Upper lobe of left lung (tissue), 6 donors: ENCODE data around the gene SLC44A4. TPM values are rescaled to one million over a fixed set of nuclear protein-coding genes. Genes with fewer than 3 reads are reported as not detected.
"Not testable (repeated sequence)": the region's sequence is repeated elsewhere in the genome, so short reads cannot be mapped to it uniquely, and the experiment has no call there.

Experiments used
- ATAC-seq, 2 donors: fragments of 200-7000 bp; cut with Tn5 transposase; one replicate each; pipeline ENCODE4 v1.9.1; 2022; ENCODE audit warnings: mild to moderate bottlenecking in 2 of 2, moderate library complexity in 2 of 2; ENCODE audit not compliant: low FRiP score in 2 of 2
- DNase-seq, 2 donors: peaks; one replicate each; pipeline ENCODE4 v3.0.0-alpha.2; 2019 to 2020
- H3K27ac ChIP-seq, 4 donors: fragments of 200-600 bp; sonication (generic); one replicate each; pipeline ENCODE4 v1.5.1; 2016 to 2019
- H3K27me3 ChIP-seq, 4 donors: fragments of 200-600 bp; sonication (generic); one replicate each; pipeline ENCODE4 v1.5.1; 2017 to 2019
- H3K36me3 ChIP-seq, 4 donors: fragments of 200-600 bp; sonication (generic); one replicate each; pipeline ENCODE4 v1.5.1; 2016 to 2019
- H3K4me1 ChIP-seq, 4 donors: fragments of 200-600 bp; sonication (generic); one replicate each; pipeline ENCODE4 v1.5.1; 2018 to 2019
- H3K4me3 ChIP-seq, 4 donors: fragments of 200-600 bp; sonication (generic); one replicate each; pipeline ENCODE4 v1.5.1; 2017 to 2019; ENCODE audit warnings: mild to moderate bottlenecking in 2 of 4, moderate library complexity in 1 of 4
- H3K9me3 ChIP-seq, 4 donors: fragments of 200-600 bp; sonication (generic); one replicate each; pipeline ENCODE4 v1.5.1; 2018 to 2019
- EP300 ChIP-seq, 4 donors: sonication (generic); formaldehyde crosslinking; IDR thresholded peaks; one replicate each; pipeline ENCODE4 v1.5.1; 2017; ENCODE audit warnings: antibody characterized with exemption in 4 of 4, control low read depth in 2 of 4
- POLR2A ChIP-seq, 4 donors: fragments of 450-650 bp; IDR thresholded peaks; one replicate each; pipeline ENCODE4 v1.5.1; 2016 to 2017; ENCODE audit warnings: antibody characterized with exemption in 4 of 4, mild to moderate bottlenecking in 2 of 4
- POLR2AphosphoS5 ChIP-seq, 2 donors: sonication (generic); formaldehyde crosslinking; IDR thresholded peaks; one replicate each; pipeline ENCODE4 v1.5.1; 2017; ENCODE audit warnings: antibody characterized with exemption in 2 of 2
- WGBS, 2 donors: methylation state at CpG; one replicate each; pipeline ENCODE4 v1.1.5; 2017 to 2018; 5-methylcytosine and 5-hydroxymethylcytosine counted together
- total RNA-seq, 6 donors: library from RNA; depleted of rRNA in 4 of 6; stranded (reverse); fragments of >200 nt in 4 of 6; gene quantifications; one replicate each; pipeline versions ENCODE4 v1.1.0 to v1.2.1, GENCODE V29; 2016 to 2021
- TF ChIP-seq, protein P1 (sequence below), 6 experiments: fragments of 450-650 bp in 4 of 6; fragments of 200-600 bp in 2 of 6; sonication (generic) in 2 of 6; IDR thresholded peaks; one replicate each; pipeline ENCODE4 v1.5.1; 2016 to 2019; ENCODE audit warnings: antibody characterized with exemption in 6 of 6
- donor health status: DM: no; HTN: no; CAD: no; lungs with moderate emphysema.
- donor health status: DM: no; HTN: yes; CAD: no; lungs with severe emphysema.

Gene SLC44A4
- total RNA-seq, 6 donors from 2014 or later = 19.1 to 84.2 (median 42.0) TPM

DNA sequence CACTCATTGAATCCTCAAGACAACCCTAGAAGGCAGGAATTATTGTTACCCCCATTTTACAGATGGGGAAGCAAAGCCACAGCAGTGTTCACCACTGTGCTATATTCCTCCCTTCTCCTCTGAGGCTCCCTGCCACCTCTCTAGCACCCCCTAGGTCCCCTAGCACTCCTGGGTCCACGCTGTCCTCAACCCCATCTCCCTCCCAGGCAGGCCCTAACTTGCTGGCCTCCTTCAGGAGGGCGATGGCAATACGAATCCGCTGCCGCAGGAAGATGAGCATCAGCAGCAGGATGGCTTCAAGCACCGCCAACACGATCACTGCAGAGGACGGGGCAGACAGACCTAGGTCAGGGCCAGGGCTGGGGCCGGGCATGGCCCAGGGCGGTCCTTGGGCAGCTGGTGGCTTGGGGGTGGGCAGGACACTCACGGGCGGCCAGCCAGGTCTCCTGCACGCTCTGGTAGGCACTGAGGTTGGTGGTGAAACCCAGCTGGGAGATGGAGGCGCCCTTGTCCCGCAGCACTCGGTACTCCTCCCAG lies 8.3 kb downstream of the SLC44A4 start:
- Histone ChIP-seq H3K36me3 (no peaks in the 10 kb centered on the region), H3K27me3 (no peaks in the 10 kb centered on the region), H3K4me1 (no peaks in the 10 kb centered on the region), H3K4me3 (no peak overlapping the region), H3K9me3 (no peaks in the 10 kb centered on the region), H3K27ac (no peak overlapping the region)
- TF ChIP-seq EP300 (IDR thresholded peaks at IDR 0.05) (no peak), POLR2A (IDR thresholded peaks at IDR 0.05) (no peak), POLR2AphosphoS5 (IDR thresholded peaks at IDR 0.05) (no peak)
- TF ChIP-seq, protein P1, sequence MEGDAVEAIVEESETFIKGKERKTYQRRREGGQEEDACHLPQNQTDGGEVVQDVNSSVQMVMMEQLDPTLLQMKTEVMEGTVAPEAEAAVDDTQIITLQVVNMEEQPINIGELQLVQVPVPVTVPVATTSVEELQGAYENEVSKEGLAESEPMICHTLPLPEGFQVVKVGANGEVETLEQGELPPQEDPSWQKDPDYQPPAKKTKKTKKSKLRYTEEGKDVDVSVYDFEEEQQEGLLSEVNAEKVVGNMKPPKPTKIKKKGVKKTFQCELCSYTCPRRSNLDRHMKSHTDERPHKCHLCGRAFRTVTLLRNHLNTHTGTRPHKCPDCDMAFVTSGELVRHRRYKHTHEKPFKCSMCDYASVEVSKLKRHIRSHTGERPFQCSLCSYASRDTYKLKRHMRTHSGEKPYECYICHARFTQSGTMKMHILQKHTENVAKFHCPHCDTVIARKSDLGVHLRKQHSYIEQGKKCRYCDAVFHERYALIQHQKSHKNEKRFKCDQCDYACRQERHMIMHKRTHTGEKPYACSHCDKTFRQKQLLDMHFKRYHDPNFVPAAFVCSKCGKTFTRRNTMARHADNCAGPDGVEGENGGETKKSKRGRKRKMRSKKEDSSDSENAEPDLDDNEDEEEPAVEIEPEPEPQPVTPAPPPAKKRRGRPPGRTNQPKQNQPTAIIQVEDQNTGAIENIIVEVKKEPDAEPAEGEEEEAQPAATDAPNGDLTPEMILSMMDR (IDR thresholded peaks at IDR 0.05) = no peak
- no peak for DNase-seq
- WGBS, 2 donors = 78 to 85% methylated on average over 8 to 16 of the region's 16 CpGs
- ATAC-seq = peak; percentile 9 to 18

DNA sequence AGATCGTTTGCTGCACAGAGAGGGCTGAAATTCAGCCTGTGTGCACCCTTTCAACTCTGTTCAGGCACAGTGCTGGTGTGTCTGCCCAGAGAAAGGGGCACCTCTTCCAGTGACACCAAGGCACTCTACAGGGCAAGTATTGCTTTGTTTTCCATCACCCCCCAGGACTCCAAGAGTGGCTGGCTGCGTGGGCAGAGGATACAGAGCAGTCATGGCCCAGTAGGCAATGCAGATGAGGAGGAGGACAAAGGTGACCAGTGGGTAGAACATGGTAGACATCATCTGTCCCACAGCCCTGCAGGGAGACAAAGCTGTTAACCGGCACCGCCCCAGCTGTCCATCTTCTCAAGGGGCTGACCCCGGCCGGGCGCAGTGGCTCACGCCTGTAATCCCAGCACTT lies 9.5 kb downstream of the SLC44A4 start:
- Histone ChIP-seq H3K4me1 (peaks cover 0 to 6% (median 3%) of the 10 kb centered on the region in 4 donors), H3K27me3 (no peaks in the 10 kb centered on the region), H3K36me3 (no peaks in the 10 kb centered on the region), H3K27ac (no peak overlapping the region), H3K4me3 (no peak overlapping the region), H3K9me3 (no peaks in the 10 kb centered on the region)
- DNase-seq (no peak), ATAC-seq (no peak)
- WGBS, 2 donors = 77 to 91% methylated on average over 7 to 8 of the region's 8 CpGs
- TF ChIP-seq EP300 (IDR thresholded peaks at IDR 0.05) = no peak
- TF ChIP-seq, protein P1 (IDR thresholded peaks at IDR 0.05) = no peak
- TF ChIP-seq POLR2AphosphoS5 (IDR thresholded peaks at IDR 0.05) = no peak
- no peak for TF ChIP-seq POLR2A (IDR thresholded peaks at IDR 0.05)

DNA sequence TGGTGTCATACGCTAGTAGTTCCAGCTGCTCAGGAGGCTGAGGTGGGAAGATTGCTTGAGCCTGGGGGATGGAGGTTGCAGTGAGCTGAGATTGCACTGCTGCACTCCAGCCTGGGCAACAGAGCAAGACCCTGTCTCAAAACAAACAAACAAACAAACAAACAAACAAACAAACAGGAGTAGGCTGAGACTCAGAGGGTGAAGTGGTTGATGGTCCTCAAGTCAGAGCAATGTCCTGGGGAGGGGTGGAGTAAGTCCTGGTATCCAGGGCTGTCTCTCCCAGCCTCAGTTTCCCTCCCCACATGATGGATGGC lies 10.2 kb downstream of the SLC44A4 start:
- H3K4me3 ChIP-seq, H3K9me3 ChIP-seq, H3K27ac ChIP-seq, H3K36me3 ChIP-seq, H3K27me3 ChIP-seq, ATAC-seq, DNase-seq: not testable (repeated sequence)
- WGBS, 2 donors = 86 to 100% methylated on average over 1 of the region's 1 CpG
- peaks cover 1 to 13% (median 9%) of the 10 kb centered on the region in 4 donors for H3K4me1 ChIP-seq

DNA sequence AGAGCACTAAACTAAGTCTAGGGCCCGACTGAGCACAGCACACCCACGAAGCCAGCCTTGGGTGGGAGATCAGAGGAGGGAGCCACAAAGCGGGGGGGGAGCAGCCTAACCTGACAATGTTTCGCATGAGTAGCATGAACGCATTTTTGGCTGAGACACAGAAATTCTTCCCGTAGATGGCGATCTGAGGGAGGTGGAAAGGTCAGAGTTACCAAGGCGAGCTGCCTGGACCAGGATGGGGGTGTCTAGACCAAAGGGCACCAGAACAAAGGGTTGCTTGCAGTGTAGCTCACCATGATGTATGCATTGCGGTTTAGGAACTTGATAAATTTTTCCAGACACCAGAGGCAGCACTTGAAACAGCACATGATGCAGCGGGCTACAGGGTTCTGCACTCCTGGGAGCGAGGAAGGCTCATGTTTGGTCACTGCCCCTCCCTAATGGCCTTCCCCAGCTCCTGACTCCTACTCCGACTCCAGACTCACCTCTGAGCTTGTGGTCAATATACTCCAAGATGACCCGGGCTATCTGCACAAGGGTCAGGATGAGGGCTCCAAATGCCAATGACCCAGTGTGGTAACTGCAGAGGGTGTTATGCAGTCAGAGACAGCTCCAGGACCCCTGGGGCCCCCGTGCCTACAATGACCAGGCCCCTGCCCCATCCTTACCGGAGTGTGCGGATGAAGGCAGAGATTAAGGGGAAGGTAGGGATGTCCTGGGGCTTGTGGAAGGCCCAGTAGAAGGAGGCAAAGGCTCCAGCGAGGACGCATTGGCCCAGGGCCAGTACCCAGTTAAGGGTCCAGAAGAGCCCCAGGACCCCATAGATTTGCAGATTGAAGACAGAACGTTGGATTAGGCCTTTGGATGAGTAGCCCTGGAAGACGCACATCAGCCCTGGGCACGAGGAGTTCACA lies 13.3 kb downstream of the SLC44A4 start:
- H3K27ac ChIP-seq = no peak overlapping the region
- H3K4me1 ChIP-seq = peaks cover 16 to 38% (median 24%) of the 10 kb centered on the region in 4 donors
- 86% methylated on average over 20 to 21 of the region's 21 CpGs for WGBS, 2 donors
- DNase-seq (no peak), ATAC-seq (no peak)
- H3K4me3 ChIP-seq = no peak overlapping the region
- H3K36me3 ChIP-seq = peaks cover 0 to 7% (median 3%) of the 10 kb centered on the region in 4 donors
- H3K9me3 ChIP-seq = no peaks in the 10 kb centered on the region
- TF ChIP-seq POLR2A (IDR thresholded peaks at IDR 0.05) (no peak), EP300 (IDR thresholded peaks at IDR 0.05) (no peak), POLR2AphosphoS5 (IDR thresholded peaks at IDR 0.05) (no peak)
- TF ChIP-seq, protein P1 (IDR thresholded peaks at IDR 0.05) = no peak
- H3K27me3 ChIP-seq = no peaks in the 10 kb centered on the region

DNA sequence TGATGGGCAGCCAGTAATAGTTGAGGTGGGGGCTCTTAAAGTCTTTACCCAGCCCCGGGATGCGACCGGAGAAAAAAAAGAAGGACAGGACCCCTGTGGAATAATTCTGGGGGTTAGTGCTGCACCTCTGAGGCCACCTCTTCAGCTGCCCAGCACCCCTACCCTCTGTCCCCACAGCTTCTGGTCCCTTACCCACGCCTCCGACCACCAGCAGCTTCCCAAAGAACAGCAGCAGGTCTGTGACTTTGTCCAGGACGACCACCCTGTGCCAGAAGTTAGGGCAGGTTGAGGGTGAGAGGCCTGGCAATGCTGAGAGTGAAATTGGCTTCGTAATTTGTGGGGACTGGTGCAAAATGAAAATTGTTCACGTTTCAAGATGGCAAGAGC lies 14.0 kb downstream of the SLC44A4 start:
- DNase-seq = no peak
- Histone ChIP-seq H3K27ac (no peak overlapping the region), H3K9me3 (no peaks in the 10 kb centered on the region), H3K27me3 (no peaks in the 10 kb centered on the region), H3K4me1 (peaks cover 16 to 38% (median 24%) of the 10 kb centered on the region in 4 donors), H3K4me3 (no peak overlapping the region), H3K36me3 (peaks cover 0 to 14% (median 9%) of the 10 kb centered on the region in 4 donors)
- TF ChIP-seq, protein P1 (IDR thresholded peaks at IDR 0.05) = no peak
- TF ChIP-seq EP300 (IDR thresholded peaks at IDR 0.05) (no peak), POLR2AphosphoS5 (IDR thresholded peaks at IDR 0.05) (no peak), POLR2A (IDR thresholded peaks at IDR 0.05) (no peak)
- WGBS, 2 donors = 82 to 90% methylated on average over 8 of the region's 8 CpGs
- ATAC-seq = no peak
